MG63 (cell line): ENCODE measurements around the gene GTF2A1. TPM values are rescaled to one million over a fixed set of nuclear protein-coding genes. Genes with fewer than 3 reads are reported as not detected.
"Not testable (repeated sequence)": the region's sequence is repeated elsewhere in the genome, so short reads cannot be mapped to it uniquely, and the experiment has no call there.

Source experiments
- DNase-seq: peaks from one replicate; pipeline ENCODE4 v3.0.0-alpha.2; 2020
- H3K27me3 ChIP-seq: fragments of 250-450 bp; sonication (Bioruptor Pico); 2 replicates; pipeline ENCODE4 v1.5.1; 2020; ENCODE audit warnings: mild to moderate bottlenecking, moderate library complexity
- H3K36me3 ChIP-seq: fragments of 250-450 bp; sonication (Bioruptor Pico); 2 replicates; pipeline ENCODE4 v1.5.1; 2020; ENCODE audit warnings: mild to moderate bottlenecking, moderate library complexity
- H3K4me3 ChIP-seq: fragments of 250-450 bp; sonication (Bioruptor Pico); 2 replicates; pipeline ENCODE4 v1.5.1; 2020; ENCODE audit warnings: mild to moderate bottlenecking, moderate library complexity
- H3K9me3 ChIP-seq: fragments of 250-450 bp; sonication (Bioruptor Pico); 2 replicates; pipeline ENCODE4 v1.5.1; 2020; ENCODE audit warnings: mild to moderate bottlenecking, moderate library complexity
- total RNA-seq: library from RNA; depleted of rRNA; stranded (reverse); fragments of >200 nt; shearing (Covaris generic); gene quantifications from 2 replicates; pipeline ENCODE4 v1.2.3, GENCODE V29; 2014; ENCODE audit warnings: low replicate concordance

Gene GTF2A1
- total RNA-seq, 1 experiment from 2014 or later, result 22.8 TPM

- Histone ChIP-seq H3K27me3 (no peaks in the 10 kb centered on the region), H3K9me3 (no peaks in the 10 kb centered on the region), H3K36me3 (no peaks in the 10 kb centered on the region), H3K4me3 (no peak overlapping the region)
- no peak for DNase-seq
These were observed 22.7 kb upstream of the GTF2A1 start for GRCh38 chr14:81243499-81243898.

- H3K27me3 ChIP-seq, H3K9me3 ChIP-seq, DNase-seq, H3K4me3 ChIP-seq, H3K36me3 ChIP-seq: not testable (repeated sequence)
These were observed 16.1 kb upstream of the GTF2A1 start for GRCh38 chr14:81236849-81237248.

GRCh38 chr14:81236138-81236537 lies 15.4 kb upstream of the GTF2A1 start:
- Histone ChIP-seq H3K27me3 (no peaks in the 10 kb centered on the region), H3K4me3 (no peak overlapping the region), H3K9me3 (no peaks in the 10 kb centered on the region), H3K36me3 (no peaks in the 10 kb centered on the region)
- DNase-seq, result no peak

GRCh38 chr14:81235096-81235495 lies 14.3 kb upstream of the GTF2A1 start:
- Histone ChIP-seq H3K4me3 (no peak overlapping the region), H3K9me3 (no peaks in the 10 kb centered on the region), H3K27me3 (no peaks in the 10 kb centered on the region), H3K36me3 (no peaks in the 10 kb centered on the region)
- DNase-seq, result no peak

- Histone ChIP-seq H3K27me3 (no peaks in the 10 kb centered on the region), H3K9me3 (no peaks in the 10 kb centered on the region), H3K36me3 (no peaks in the 10 kb centered on the region), H3K4me3 (no peak overlapping the region)
- DNase-seq, result no peak
These were observed 13.5 kb upstream of the GTF2A1 start for GRCh38 chr14:81234278-81234677.

GRCh38 chr14:81233615-81234014 lies 12.9 kb upstream of the GTF2A1 start:
- no peak for DNase-seq
- H3K9me3 ChIP-seq, result no peaks in the 10 kb centered on the region
- H3K36me3 ChIP-seq, result no peaks in the 10 kb centered on the region
- no peaks in the 10 kb centered on the region for H3K27me3 ChIP-seq
- no peak overlapping the region for H3K4me3 ChIP-seq

- no peak for DNase-seq
- no peaks in the 10 kb centered on the region for H3K9me3 ChIP-seq
These were observed 10.8 kb upstream of the GTF2A1 start for GRCh38 chr14:81231540-81231939.

GRCh38 chr14:81224222-81224621 lies 3.5 kb upstream of the GTF2A1 start:
- Histone ChIP-seq H3K27me3 (no peaks in the 10 kb centered on the region), H3K4me3 (no peak overlapping the region), H3K9me3 (no peaks in the 10 kb centered on the region), H3K36me3 (no peaks in the 10 kb centered on the region)
- no peak for DNase-seq

More at GRCh38 chr14:81231540-81231939, 10.8 kb upstream of the GTF2A1 start:
- Histone ChIP-seq H3K4me3 (no peak overlapping the region), H3K27me3 (no peaks in the 10 kb centered on the region), H3K36me3 (no peaks in the 10 kb centered on the region)

GRCh38 chr14:81223788-81224187 lies 3.0 kb upstream of the GTF2A1 start:
- H3K36me3 ChIP-seq, H3K9me3 ChIP-seq, DNase-seq, H3K27me3 ChIP-seq, H3K4me3 ChIP-seq: not testable (repeated sequence)

- H3K9me3 ChIP-seq, result no peaks in the 10 kb centered on the region
- no peaks in the 10 kb centered on the region for H3K36me3 ChIP-seq
- no peak overlapping the region for H3K4me3 ChIP-seq
- no peaks in the 10 kb centered on the region for H3K27me3 ChIP-seq
- DNase-seq, result no peak
These were observed 1.9 kb upstream of the GTF2A1 start for GRCh38 chr14:81222691-81223090.

- Histone ChIP-seq H3K36me3 (no peaks in the 10 kb centered on the region; the same call in 1 of the 2 replicates), H3K4me3 (no peak overlapping the region; the same call in 1 of the 2 replicates), H3K9me3 (no peaks in the 10 kb centered on the region), H3K27me3 (no peaks in the 10 kb centered on the region)
- DNase-seq, result no peak
These were observed 1.4 kb upstream of the GTF2A1 start for GRCh38 chr14:81222126-81222525.

- Histone ChIP-seq H3K36me3 (no peaks in the 10 kb centered on the region; the same call in 1 of the 2 replicates), H3K27me3 (no peaks in the 10 kb centered on the region), H3K4me3 (peak overlapping the region; percentile 54), H3K9me3 (no peaks in the 10 kb centered on the region)
- DNase-seq, result no peak
These were observed 882 bp upstream of the GTF2A1 start for GRCh38 chr14:81221579-81222102.

GRCh38 chr14:81220580-81220829 lies 254 bp downstream of the GTF2A1 start:
- Histone ChIP-seq H3K36me3 (peaks cover 10% of the 10 kb centered on the region), H3K4me3 (peak overlapping the region; percentile 54), H3K27me3 (no peaks in the 10 kb centered on the region), H3K9me3 (no peaks in the 10 kb centered on the region)
- no peak for DNase-seq

GRCh38 chr14:81219759-81220579 lies 790 bp downstream of the GTF2A1 start:
- H3K9me3 ChIP-seq, result no peaks in the 10 kb centered on the region
- H3K4me3 ChIP-seq, result peak overlapping the region; percentile 74
- H3K36me3 ChIP-seq, result peaks cover 15% of the 10 kb centered on the region
- DNase-seq, result peak; percentile 7
- H3K27me3 ChIP-seq, result no peaks in the 10 kb centered on the region

GRCh38 chr14:81219210-81219758 lies 1.5 kb downstream of the GTF2A1 start:
- Histone ChIP-seq H3K27me3 (no peaks in the 10 kb centered on the region), H3K9me3 (no peaks in the 10 kb centered on the region), H3K36me3 (peaks cover 19% of the 10 kb centered on the region), H3K4me3 (peak overlapping the region; percentile 74)
- peak; percentile 85 for DNase-seq

- H3K4me3 ChIP-seq, result no peak overlapping the region
- no peak for DNase-seq
- H3K9me3 ChIP-seq, result no peaks in the 10 kb centered on the region
- H3K27me3 ChIP-seq, result no peaks in the 10 kb centered on the region
- peaks cover 31% of the 10 kb centered on the region for H3K36me3 ChIP-seq
These were observed 8.9 kb downstream of the GTF2A1 start for GRCh38 chr14:81211844-81212243.

- Histone ChIP-seq H3K9me3 (no peaks in the 10 kb centered on the region), H3K4me3 (no peak overlapping the region), H3K27me3 (no peaks in the 10 kb centered on the region), H3K36me3 (peaks cover 15% of the 10 kb centered on the region)
- DNase-seq, result no peak
These were observed 11.5 kb downstream of the GTF2A1 start for GRCh38 chr14:81209167-81209836.
